Stimulated activated CD4-positive, alpha-beta T cell treated with anti-CD3 and anti-CD28 coated beads, Interleukin-4, amount 100 ng/mL, for 48 hours (primary cell): Measurements from ENCODE around the gene TMEM222.

Experiments
- DNase-seq, 2 donors: peaks; one replicate each; pipeline ENCODE4 v3.0.0-alpha.2; 2020; ENCODE audit warnings: low read depth in 2 of 2

TMEM222 gene

GRCh38 chr1:27342391-27342777 is 20.4 kb downstream of the TMEM222 start:
- DNase-seq = no peak

GRCh38 chr1:27342778-27343638 is 21.0 kb downstream of the TMEM222 start:
- DNase-seq = peak in 1 of 2 donors; percentile 45

- no peak for DNase-seq
Measured at GRCh38 chr1:27343639-27344025, 21.7 kb downstream of the TMEM222 start.

- DNase-seq = no peak
Measured at GRCh38 chr1:27345272-27345671, 23.3 kb downstream of the TMEM222 start.

- DNase-seq = no peak
Measured at GRCh38 chr1:27346357-27346756, 24.4 kb downstream of the TMEM222 start.

- DNase-seq = no peak
Measured at GRCh38 chr1:27346991-27347624, 25.1 kb downstream of the TMEM222 start.

DNA sequence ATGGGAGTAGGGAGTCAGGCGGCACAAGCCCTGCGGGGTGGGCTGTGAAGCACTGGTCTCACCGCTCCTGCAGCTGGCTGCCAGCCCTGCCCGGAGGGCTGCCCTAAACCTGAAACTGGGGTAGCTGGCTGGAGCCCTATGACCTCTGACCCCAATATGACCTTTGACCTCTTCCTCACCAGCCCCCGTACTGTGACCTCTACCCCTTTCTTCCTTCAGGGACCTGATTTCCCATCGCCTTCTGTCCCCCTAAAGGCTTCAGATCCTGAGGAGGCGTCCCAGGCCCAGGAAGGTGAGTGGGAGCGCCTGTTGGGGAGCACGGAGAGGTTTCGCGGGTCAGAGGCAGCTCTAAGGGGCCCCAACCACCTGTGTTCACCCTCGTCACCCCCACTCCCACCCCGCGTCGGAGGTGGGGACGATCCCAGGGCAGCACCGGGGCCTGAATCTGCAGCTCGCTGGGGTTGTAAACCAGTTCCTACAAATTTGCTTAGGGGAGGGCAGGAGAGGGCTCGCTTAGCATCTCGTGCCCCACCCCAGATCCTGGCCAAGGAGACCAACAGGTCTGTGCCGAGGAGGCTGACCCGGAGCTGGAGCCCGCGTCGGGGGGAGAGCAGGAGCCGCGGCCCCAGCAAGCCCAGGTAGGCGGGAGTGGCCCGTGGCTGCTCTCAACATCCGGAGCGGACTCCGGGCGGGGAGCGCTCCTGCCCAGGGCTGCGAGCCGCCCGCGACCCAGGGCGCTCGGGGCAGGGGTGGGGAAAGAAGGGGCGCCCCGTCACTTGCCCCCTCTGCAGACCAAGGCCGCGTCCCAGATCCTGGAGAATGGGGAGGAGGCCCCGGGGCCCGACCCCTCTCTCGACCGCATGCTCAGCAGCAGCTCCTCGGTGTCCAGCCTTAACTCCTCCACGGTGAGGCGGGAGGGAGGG is 27.2 kb downstream of the TMEM222 start:
- no peak for DNase-seq

GRCh38 chr1:27349784-27350662 is 28.1 kb downstream of the TMEM222 start:
- no peak for DNase-seq

- DNase-seq = no peak
Measured at GRCh38 chr1:27350663-27351540, 28.9 kb downstream of the TMEM222 start.

GRCh38 chr1:27351541-27352107 is 29.7 kb downstream of the TMEM222 start:
- DNase-seq = no peak

DNA sequence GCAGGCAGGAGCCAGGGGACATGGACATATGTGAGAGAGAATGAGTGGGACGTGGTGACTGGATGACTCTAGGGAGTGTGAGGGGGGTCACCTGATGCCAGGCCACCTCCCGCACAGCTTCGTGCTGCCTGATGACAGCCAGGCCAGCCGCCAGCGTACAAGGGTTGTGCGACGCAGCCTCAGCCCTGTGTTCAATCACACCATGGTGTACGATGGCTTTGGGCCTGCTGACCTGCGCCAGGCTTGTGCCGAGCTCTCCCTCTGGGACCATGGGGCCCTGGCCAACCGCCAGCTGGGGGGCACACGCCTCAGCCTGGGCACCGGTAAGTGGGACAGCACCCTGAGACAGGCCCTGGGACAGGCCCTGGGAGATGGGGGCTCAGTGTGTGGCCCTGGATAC is 31.2 kb downstream of the TMEM222 start:
- DNase-seq = no peak

DNA sequence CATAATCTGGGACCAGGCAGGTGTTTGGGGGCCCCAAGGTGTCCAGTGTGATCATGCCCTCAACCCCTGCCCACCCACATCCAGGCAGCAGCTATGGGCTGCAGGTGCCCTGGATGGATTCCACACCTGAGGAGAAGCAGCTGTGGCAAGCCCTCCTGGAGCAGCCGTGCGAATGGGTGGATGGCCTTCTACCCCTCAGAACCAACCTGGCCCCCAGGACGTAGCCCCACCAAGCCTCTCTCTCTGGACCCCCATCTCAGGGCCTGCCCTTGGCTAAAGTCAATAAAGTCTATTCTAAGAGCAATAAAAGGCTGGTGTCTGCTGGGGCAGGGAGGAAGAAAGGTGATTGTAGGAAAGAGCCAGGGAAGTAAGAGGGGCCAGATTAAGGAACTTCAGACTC is 31.7 kb downstream of the TMEM222 start:
- DNase-seq = no peak

GRCh38 chr1:27355683-27356082 is 33.7 kb downstream of the TMEM222 start:
- no peak for DNase-seq

GRCh38 chr1:27356277-27356618 is 34.3 kb downstream of the TMEM222 start:
- DNase-seq = no peak

GRCh38 chr1:27356619-27357280 is 34.8 kb downstream of the TMEM222 start:
- no peak for DNase-seq

- peak; percentile 69 to 77 for DNase-seq
Measured at GRCh38 chr1:27357281-27358037, 35.5 kb downstream of the TMEM222 start.

- no peak for DNase-seq
Measured at GRCh38 chr1:27358038-27358927, 36.3 kb downstream of the TMEM222 start.

DNA sequence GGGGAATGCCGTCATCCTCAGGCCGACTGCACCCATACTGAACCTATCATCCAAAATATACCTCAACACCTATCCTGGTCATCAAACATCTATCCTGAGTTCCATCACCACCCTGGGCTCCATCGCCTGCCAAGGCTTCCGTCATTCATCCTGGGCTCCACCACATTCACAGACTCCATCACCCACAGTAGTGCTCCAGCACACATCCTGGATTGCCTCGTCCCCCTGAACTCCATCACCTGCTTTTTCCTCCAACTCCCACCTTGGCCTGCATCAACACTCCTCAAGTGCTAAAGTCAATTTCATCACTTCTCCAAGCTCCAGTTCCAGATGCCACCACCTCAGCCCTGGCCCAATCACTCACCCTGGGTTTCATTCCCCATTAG is 37.0 kb downstream of the TMEM222 start:
- DNase-seq = no peak
